IPS-20b (cell line): ENCODE data around the gene MRPS18B.
"Not testable (repeated sequence)": the region's sequence is repeated elsewhere in the genome, so short reads cannot be mapped to it uniquely, and the experiment has no call there.

Source experiments
- H3K27ac ChIP-seq: one replicate; pipeline ENCODE4 v1.5.1; 2013; ENCODE audit warnings: low read length
- H3K27me3 ChIP-seq: 2 replicates; pipeline ENCODE4 v1.6.1; 2013; ENCODE audit warnings: mild to moderate bottlenecking, low read length, inconsistent platforms; ENCODE audit not compliant: insufficient read depth
- H3K36me3 ChIP-seq: 2 replicates; pipeline ENCODE4 v1.6.1; 2013; ENCODE audit warnings: low read depth, mild to moderate bottlenecking, inconsistent platforms, low read length, moderate library complexity; ENCODE audit not compliant: insufficient read depth
- H3K4me1 ChIP-seq: 2 replicates; pipeline ENCODE4 v1.6.1; 2013; ENCODE audit warnings: mild to moderate bottlenecking, control low read depth, inconsistent platforms, low read length, moderate library complexity; ENCODE audit not compliant: insufficient read depth
- H3K4me3 ChIP-seq: 2 replicates; pipeline ENCODE4 v1.5.1; 2013; ENCODE audit warnings: mild to moderate bottlenecking, low read length, inconsistent platforms
- H3K9ac ChIP-seq: 2 replicates; pipeline ENCODE4 v1.6.1; 2013; ENCODE audit warnings: low read depth, mild to moderate bottlenecking, inconsistent platforms, low read length, moderate library complexity
- H3K9me3 ChIP-seq: 2 replicates; pipeline ENCODE4 v1.6.1; 2013; ENCODE audit warnings: mild to moderate bottlenecking, low read depth, low read length, inconsistent platforms; ENCODE audit not compliant: insufficient read depth

MRPS18B gene

GRCh38 chr6:30590509-30590908 is 27.1 kb upstream of the MRPS18B start:
- Histone ChIP-seq H3K36me3 (peaks cover 94% of the 10 kb centered on the region), H3K9me3 (no peaks in the 10 kb centered on the region), H3K27me3 (no peaks in the 10 kb centered on the region), H3K4me3 (no peak overlapping the region), H3K27ac (no peak overlapping the region), H3K9ac (no peak overlapping the region), H3K4me1 (no peaks in the 10 kb centered on the region)

- Histone ChIP-seq H3K9me3 (no peaks in the 10 kb centered on the region), H3K4me1 (no peaks in the 10 kb centered on the region), H3K9ac (no peak overlapping the region), H3K27ac (no peak overlapping the region), H3K36me3 (peaks cover 89% of the 10 kb centered on the region), H3K4me3 (no peak overlapping the region), H3K27me3 (no peaks in the 10 kb centered on the region)
These were observed 26.6 kb upstream of the MRPS18B start for GRCh38 chr6:30591008-30591407.

DNA sequence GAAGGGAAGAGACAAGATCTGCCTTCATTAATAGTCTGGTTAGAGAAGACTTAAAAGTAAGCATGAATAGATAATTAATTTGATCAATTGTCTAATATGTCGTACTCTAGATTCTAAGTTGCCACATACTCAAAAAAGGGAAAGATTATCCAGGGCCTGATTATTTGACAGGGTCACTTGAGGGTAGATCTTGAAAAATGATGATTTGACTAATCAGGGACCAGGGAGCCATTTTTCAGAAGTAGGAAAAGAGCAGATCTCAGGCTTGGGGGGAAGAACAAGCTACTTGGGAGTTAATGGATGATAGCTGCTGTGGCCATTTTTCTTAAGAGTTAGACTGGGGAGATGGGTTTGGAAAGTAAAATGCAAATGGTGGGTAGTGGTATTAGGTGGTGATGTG is 25.4 kb upstream of the MRPS18B start:
- H3K36me3 ChIP-seq: peaks cover 76% of the 10 kb centered on the region
- no peaks in the 10 kb centered on the region for H3K4me1 ChIP-seq
- H3K4me3 ChIP-seq: no peak overlapping the region
- no peak overlapping the region for H3K27ac ChIP-seq
- H3K9me3 ChIP-seq: no peaks in the 10 kb centered on the region
- no peak overlapping the region for H3K9ac ChIP-seq
- no peaks in the 10 kb centered on the region for H3K27me3 ChIP-seq

DNA sequence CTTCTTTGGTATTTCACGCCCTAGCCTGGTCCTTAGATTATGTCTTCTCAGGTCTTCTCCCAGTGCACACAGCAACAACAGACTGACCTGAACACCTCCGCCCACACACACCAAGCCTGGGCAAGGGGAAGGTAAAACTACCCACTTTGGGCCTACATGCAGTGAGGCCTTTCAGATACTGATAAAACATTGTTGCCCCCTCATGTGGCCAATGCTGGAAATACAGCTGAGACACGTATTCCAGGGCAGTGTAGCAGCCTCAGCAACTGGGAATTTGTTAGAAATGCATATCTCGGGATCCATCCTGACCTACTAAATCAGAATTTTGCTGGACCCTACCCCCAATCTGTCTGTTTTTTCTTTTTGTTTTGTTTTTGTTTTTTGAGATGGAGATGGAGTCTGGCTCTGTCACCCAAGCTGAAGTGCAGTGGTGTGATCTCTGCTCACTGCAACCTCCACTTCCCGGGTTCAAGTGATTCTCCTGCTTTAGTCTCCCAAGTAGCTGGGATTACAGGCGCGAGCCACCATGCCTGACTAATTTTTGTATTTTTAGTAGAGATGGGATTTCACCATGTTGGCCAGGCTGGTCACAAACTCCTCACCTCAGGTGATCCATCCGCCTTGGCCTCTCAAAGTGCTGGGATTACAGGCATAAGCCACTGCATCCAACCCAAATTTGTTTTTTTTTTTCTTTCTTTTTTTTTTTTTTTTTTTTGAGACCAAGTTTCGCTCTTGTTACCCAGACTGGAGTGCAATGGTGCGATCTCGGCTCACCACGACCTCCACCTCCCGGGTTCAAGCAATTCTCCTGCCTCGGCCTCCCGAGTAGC is 20.1 kb upstream of the MRPS18B start:
- H3K9me3 ChIP-seq, H3K4me1 ChIP-seq, H3K27ac ChIP-seq, H3K4me3 ChIP-seq, H3K9ac ChIP-seq, H3K27me3 ChIP-seq: not testable (repeated sequence)
- H3K36me3 ChIP-seq: peaks cover 59% of the 10 kb centered on the region

- Histone ChIP-seq H3K9ac (no peak overlapping the region), H3K27me3 (no peaks in the 10 kb centered on the region), H3K36me3 (peaks cover 61% of the 10 kb centered on the region), H3K4me1 (no peaks in the 10 kb centered on the region), H3K4me3 (no peak overlapping the region), H3K27ac (no peak overlapping the region), H3K9me3 (no peaks in the 10 kb centered on the region)
These were observed 18.6 kb upstream of the MRPS18B start for GRCh38 chr6:30598912-30599624.

DNA sequence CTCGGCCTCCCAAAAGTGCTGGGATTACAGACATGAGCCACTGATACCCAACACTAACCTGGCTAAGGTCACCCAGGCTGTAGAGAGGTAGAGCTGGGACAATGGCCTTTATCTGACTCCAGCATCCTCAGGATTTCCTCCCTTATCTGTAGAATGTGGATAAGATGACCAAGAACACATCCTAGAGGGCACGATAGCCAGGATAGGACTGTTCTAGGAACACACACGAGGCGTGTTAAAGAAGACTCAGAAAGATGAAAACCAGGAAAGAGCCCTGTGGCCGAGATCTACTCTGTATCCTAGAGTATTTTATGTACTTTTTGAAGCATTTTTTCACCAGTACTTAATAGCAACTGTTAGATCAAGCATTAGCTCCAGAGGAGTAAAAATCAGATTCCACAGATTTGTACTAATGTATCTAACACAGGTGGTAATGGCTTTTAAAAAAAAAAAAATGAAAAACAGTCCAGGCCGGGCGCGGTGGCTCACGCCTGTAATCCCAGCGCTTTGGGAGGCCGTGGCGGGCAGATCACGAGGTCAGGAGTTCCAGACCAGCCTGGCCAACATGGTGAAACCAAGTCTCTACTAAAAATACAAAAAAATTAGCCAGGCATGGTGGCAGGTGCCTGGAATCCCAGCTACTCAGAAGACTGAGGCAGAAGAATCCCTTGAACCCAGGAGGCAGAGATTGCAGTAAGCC is 17.9 kb upstream of the MRPS18B start:
- Histone ChIP-seq H3K27ac (no peak overlapping the region), H3K27me3 (no peaks in the 10 kb centered on the region), H3K36me3 (peaks cover 61% of the 10 kb centered on the region), H3K9ac (no peak overlapping the region), H3K4me1 (no peaks in the 10 kb centered on the region), H3K9me3 (no peaks in the 10 kb centered on the region), H3K4me3 (no peak overlapping the region)

- H3K4me3 ChIP-seq: no peak overlapping the region
- no peak overlapping the region for H3K27ac ChIP-seq
- H3K9ac ChIP-seq: no peak overlapping the region
- H3K4me1 ChIP-seq: no peaks in the 10 kb centered on the region
- H3K9me3 ChIP-seq: no peaks in the 10 kb centered on the region
- H3K27me3 ChIP-seq: no peaks in the 10 kb centered on the region
- peaks cover 65% of the 10 kb centered on the region for H3K36me3 ChIP-seq
These were observed 17.1 kb upstream of the MRPS18B start for GRCh38 chr6:30600451-30600961.

- Histone ChIP-seq H3K27me3 (no peaks in the 10 kb centered on the region), H3K9me3 (no peaks in the 10 kb centered on the region), H3K9ac (no peak overlapping the region), H3K36me3 (peaks cover 74% of the 10 kb centered on the region), H3K27ac (no peak overlapping the region), H3K4me1 (no peaks in the 10 kb centered on the region), H3K4me3 (no peak overlapping the region)
These were observed 16.2 kb upstream of the MRPS18B start for GRCh38 chr6:30601436-30601814.

DNA sequence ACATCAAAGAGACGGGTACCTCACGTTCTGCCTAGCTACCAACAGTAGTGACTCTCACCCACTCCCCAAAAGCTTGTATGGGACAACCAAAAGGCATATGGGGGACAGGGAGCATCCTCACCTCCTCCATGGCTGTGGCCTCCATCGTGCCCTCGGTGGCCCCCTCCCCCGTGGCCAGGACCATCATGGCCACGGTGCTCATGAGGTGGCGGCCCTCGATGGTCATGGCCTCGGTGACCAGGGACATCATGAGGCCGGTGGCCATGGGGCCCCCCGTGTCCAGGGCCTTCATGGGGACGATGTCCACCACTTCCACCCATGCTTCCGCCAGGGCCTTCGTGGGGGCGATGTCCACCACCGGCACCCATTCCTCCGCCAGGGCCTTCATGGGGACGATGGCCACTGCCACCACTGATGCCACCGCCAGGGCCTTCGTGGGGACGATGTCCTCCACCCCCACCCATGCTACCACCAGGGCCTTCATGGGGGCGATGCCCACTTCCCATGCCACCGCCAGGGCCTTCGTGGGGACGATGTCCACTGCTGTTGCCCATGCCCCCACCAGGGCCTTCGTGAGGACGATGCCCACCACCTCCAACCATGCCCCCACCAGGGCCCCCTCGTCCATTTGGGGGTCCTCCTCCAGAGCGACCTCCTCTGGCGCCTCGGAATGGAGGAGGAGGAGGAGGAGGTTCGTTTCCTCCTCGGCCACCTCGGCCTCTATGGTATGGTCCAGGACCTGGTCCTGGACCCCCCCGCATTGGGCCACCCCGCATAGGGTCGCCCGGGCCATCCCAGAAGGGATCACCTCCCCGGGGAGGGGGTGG is 15.6 kb upstream of the MRPS18B start:
- Histone ChIP-seq H3K9ac (no peak overlapping the region), H3K27me3 (no peaks in the 10 kb centered on the region), H3K4me1 (no peaks in the 10 kb centered on the region), H3K27ac (no peak overlapping the region), H3K4me3 (no peak overlapping the region), H3K36me3 (peaks cover 80% of the 10 kb centered on the region), H3K9me3 (no peaks in the 10 kb centered on the region)

DNA sequence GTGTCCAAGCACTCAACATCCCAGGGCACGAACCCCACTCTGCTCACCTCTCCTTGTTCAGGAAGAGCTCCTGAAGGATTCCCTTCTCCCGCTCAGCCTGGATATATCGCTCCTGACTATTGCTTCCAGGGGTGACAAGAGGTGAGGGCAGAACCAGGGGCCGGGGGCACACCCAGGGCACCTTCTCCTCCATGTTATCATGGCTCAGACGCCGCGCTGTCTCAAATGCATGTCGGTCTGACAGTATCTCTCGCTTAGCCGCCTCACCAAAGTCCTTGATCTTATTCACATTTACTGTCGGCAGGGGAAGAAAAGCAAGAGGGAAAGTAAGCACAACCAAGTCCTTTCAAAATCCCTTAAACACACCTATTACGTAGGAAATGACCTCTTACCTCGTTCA is 13.7 kb upstream of the MRPS18B start:
- no peaks in the 10 kb centered on the region for H3K27me3 ChIP-seq
- H3K9ac ChIP-seq: no peak overlapping the region
- peaks cover 99% of the 10 kb centered on the region for H3K36me3 ChIP-seq
- H3K27ac ChIP-seq: no peak overlapping the region
- H3K4me3 ChIP-seq: no peak overlapping the region
- H3K9me3 ChIP-seq: no peaks in the 10 kb centered on the region
- H3K4me1 ChIP-seq: no peaks in the 10 kb centered on the region

DNA sequence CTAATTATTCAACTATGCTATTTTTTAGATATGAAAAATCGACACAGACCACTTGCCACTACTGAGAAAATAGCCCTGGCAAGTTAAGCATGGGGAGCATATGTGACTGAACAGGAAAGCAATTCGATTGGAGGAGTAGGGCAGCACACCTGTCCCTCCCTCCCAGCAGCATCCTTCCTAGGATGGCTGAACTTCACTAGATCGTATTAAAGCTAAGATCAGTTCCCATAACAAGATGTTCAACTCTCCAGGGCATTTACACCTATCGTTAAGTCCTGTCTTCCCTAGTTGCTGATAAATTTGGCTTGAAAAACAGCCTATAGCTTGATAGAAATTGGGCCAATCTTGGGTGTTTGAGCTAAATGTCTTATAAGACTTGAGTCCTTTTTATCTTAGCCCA is 7.6 kb upstream of the MRPS18B start:
- H3K4me3 ChIP-seq: no peak overlapping the region
- H3K9me3 ChIP-seq: no peaks in the 10 kb centered on the region
- H3K27ac ChIP-seq: no peak overlapping the region
- no peak overlapping the region for H3K9ac ChIP-seq
- H3K4me1 ChIP-seq: peaks cover 12% of the 10 kb centered on the region
- H3K36me3 ChIP-seq: peaks cover 87% of the 10 kb centered on the region
- H3K27me3 ChIP-seq: no peaks in the 10 kb centered on the region
